ENCODE measurements around the gene PARD3B.

The PARD3B gene

DNA sequence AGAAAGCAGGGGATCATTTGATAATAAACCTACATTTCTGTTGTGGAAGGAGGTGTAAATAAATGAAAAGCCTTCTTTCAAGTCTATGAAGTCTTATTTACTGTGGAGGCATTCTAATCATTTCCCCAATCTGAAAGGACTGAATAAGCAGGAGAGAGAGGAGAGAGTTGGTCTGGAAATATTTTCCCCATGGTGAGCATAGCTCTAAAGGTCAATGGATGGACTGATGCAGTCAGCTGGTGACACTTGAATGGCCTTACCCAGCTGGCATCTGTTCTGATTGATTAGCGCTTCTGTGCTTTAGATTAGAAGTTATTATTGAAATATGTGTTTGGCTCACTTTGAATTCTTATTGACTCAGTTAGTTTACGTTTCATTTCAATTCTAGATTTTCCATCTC lies 122.7 kb downstream of the PARD3B start:
- H3K27me3 ChIP-seq (replicated peaks; ENCODE audit: control insufficient read depth, insufficient read depth, low read length) = no peaks in the 10 kb centered on the region
- TF ChIP-seq, protein P1, sequence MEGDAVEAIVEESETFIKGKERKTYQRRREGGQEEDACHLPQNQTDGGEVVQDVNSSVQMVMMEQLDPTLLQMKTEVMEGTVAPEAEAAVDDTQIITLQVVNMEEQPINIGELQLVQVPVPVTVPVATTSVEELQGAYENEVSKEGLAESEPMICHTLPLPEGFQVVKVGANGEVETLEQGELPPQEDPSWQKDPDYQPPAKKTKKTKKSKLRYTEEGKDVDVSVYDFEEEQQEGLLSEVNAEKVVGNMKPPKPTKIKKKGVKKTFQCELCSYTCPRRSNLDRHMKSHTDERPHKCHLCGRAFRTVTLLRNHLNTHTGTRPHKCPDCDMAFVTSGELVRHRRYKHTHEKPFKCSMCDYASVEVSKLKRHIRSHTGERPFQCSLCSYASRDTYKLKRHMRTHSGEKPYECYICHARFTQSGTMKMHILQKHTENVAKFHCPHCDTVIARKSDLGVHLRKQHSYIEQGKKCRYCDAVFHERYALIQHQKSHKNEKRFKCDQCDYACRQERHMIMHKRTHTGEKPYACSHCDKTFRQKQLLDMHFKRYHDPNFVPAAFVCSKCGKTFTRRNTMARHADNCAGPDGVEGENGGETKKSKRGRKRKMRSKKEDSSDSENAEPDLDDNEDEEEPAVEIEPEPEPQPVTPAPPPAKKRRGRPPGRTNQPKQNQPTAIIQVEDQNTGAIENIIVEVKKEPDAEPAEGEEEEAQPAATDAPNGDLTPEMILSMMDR (IDR thresholded peaks at IDR 0.05; ENCODE audit: insufficient read depth, low read length, poor library complexity, severe bottlenecking) = no peak
- no peak overlapping the region for H3K4me3 ChIP-seq (replicated peaks; ENCODE audit: low read depth, low read length)
- no peak for DNase-seq (ENCODE audit: extremely low read depth, insufficient read length)
- H3K36me3 ChIP-seq (ENCODE audit: control insufficient read depth, insufficient read depth, low read length) = no peaks in the 10 kb centered on the region

DNA sequence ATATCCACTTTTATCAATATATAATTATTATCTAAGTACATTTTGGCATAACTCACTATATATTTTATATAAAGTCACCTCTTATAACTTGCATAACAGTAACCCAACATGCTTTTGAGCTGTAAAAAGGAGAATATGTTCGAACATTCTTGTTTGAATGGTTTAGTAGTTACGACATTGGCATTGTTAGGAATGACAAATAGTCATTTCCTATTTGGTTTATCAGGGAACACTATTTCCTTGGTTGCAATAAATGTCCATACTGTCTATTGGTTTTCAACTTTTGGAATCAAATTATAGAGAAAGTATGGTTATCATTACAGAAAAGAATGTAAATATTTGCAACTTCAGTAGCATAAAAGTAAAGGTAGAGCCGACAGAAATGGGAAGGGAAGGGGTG lies 124.1 kb downstream of the PARD3B start:
- H3K36me3 ChIP-seq (ENCODE audit: control insufficient read depth, insufficient read depth, low read length) = no peaks in the 10 kb centered on the region
- TF ChIP-seq, protein P1 (IDR thresholded peaks at IDR 0.05; ENCODE audit: insufficient read depth, low read length, poor library complexity, severe bottlenecking) = no peak
- DNase-seq (ENCODE audit: extremely low read depth, insufficient read length) = no peak
- H3K27me3 ChIP-seq (replicated peaks; ENCODE audit: control insufficient read depth, insufficient read depth, low read length) = no peaks in the 10 kb centered on the region
- H3K4me3 ChIP-seq (replicated peaks; ENCODE audit: low read depth, low read length) = no peak overlapping the region

DNA sequence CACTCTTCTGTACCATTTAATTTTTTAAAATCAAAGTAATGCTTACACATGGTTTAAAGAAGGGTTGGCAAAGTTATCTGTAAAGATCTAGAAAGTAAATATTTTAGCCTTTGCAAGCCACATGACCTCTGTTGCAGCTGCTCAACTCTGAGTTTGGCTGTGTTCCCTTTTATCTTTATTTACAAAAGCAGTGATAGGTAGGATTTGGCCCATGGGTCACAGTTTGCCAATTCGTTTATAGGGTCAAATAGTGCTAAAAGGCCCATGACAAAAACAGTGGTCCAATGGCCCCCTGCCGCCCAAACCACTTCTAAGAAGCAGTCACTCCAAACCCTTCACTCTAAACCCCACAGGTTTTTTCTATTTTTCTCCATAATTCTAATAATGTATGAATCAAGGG lies 124.8 kb downstream of the PARD3B start:
- Histone ChIP-seq H3K27me3 (replicated peaks; ENCODE audit: control insufficient read depth, insufficient read depth, low read length) (no peaks in the 10 kb centered on the region), H3K4me3 (replicated peaks; ENCODE audit: low read depth, low read length) (no peak overlapping the region), H3K36me3 (ENCODE audit: control insufficient read depth, insufficient read depth, low read length) (no peaks in the 10 kb centered on the region)
- DNase-seq (ENCODE audit: extremely low read depth, insufficient read length) = no peak
- TF ChIP-seq, protein P1 (IDR thresholded peaks at IDR 0.05; ENCODE audit: insufficient read depth, low read length, poor library complexity, severe bottlenecking) = no peak

DNA sequence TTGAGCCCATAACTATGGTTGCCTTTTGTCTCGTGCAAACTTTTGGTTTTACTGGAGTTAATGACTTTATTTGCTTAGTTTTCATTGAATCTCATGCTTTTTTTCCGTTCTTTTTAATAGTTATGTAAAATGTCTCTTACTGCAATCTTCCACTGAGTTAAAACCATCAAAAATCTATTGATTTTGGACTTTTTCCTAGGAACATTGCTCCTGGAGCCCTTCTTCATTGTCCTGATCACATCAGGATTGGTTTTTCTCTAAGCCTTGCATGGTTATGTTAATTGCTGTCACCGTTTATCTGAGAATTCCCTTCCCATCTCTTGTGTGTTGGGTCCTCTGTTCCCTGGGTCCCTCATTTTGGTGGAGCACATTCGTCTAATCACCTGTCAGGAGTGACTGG lies 125.5 kb downstream of the PARD3B start:
- Histone ChIP-seq H3K36me3 (ENCODE audit: control insufficient read depth, insufficient read depth, low read length) (no peaks in the 10 kb centered on the region), H3K4me3 (replicated peaks; ENCODE audit: low read depth, low read length) (no peak overlapping the region), H3K27me3 (replicated peaks; ENCODE audit: control insufficient read depth, insufficient read depth, low read length) (no peaks in the 10 kb centered on the region)
- TF ChIP-seq, protein P1 (IDR thresholded peaks at IDR 0.05; ENCODE audit: insufficient read depth, low read length, poor library complexity, severe bottlenecking) = no peak
- DNase-seq (ENCODE audit: extremely low read depth, insufficient read length) = no peak

DNA sequence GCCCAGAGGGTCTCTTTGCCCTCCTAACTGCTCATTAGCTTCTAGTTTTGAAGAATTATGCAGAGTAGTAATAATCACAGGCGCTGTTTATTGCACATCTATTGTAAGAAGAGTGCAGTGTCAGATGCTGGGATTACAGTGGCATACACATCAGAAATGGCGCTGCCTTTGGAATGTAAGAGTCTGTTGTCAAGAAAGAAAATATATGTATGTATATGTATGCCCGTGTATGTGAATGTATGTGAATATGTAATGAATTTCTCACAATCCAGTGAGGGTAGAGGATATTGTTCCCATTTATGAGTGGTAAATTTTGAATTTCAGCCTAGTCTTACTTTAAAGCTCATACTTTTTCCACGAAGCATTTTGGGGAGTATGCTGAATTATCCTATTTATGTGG lies 127.5 kb downstream of the PARD3B start:
- TF ChIP-seq, protein P1 (IDR thresholded peaks at IDR 0.05; ENCODE audit: insufficient read depth, low read length, poor library complexity, severe bottlenecking) = no peak
- H3K4me3 ChIP-seq (replicated peaks; ENCODE audit: low read depth, low read length) = no peak overlapping the region
- DNase-seq (ENCODE audit: extremely low read depth, insufficient read length) = no peak
- H3K36me3 ChIP-seq (ENCODE audit: control insufficient read depth, insufficient read depth, low read length) = no peaks in the 10 kb centered on the region
- no peaks in the 10 kb centered on the region for H3K27me3 ChIP-seq (replicated peaks; ENCODE audit: control insufficient read depth, insufficient read depth, low read length)

DNA sequence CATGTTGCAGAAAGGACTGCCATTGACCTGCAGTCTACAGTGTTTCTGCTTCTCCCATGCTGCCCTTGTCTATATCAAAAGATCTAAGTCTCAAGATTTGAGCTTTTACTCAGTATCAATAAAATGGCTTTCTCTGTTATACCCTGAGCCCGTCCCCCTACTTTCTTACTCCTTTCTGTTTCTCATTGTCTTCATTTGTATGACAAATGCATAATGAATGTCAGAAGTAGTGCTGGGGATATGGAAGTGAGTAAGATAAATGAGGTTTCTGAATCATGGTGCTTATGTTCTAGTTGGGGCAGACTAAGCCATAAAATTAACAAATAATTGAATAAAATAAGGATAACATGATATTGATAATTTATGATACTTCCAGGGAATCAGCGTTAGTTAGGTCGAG lies 128.6 kb downstream of the PARD3B start:
- DNase-seq (ENCODE audit: extremely low read depth, insufficient read length) = no peak
- TF ChIP-seq, protein P1 (IDR thresholded peaks at IDR 0.05; ENCODE audit: insufficient read depth, low read length, poor library complexity, severe bottlenecking) = no peak

More for the DNA sequence above, 128.6 kb downstream of the PARD3B start:
- H3K27me3 ChIP-seq (replicated peaks; ENCODE audit: control insufficient read depth, insufficient read depth, low read length) = no peaks in the 10 kb centered on the region
- H3K4me3 ChIP-seq (replicated peaks; ENCODE audit: low read depth, low read length) = no peak overlapping the region
- H3K36me3 ChIP-seq (ENCODE audit: control insufficient read depth, insufficient read depth, low read length) = no peaks in the 10 kb centered on the region
